ENCODE data around the gene MIB1.

Gene MIB1

DNA sequence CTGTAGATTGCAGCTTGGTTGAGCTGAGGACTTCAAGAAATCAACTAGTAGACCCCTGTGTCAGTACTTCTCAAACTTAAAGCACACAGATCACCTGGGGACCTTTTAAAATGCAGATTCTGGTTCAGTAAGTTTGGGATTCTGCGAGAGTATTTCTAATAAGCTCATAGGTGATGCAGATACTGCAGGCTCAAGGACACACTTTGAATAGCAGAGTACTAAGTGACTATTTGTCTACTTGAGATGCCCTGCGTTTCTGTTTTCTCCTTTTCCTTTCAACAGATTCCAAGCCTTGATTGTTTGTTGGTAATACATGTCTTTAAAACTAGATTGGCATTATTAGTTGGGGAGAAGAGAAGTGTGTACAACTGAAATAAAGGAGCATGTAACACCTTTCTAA lies 6.7 kb downstream of the MIB1 start:
- DNase-seq (ENCODE audit: extremely low read depth, insufficient read length): no peak
- no peaks in the 10 kb centered on the region for H3K36me3 ChIP-seq (ENCODE audit: control insufficient read depth, insufficient read depth, low read length)
- no peak for TF ChIP-seq CTCF (IDR thresholded peaks at IDR 0.05; ENCODE audit: insufficient read depth, low read length, poor library complexity, severe bottlenecking)
- H3K4me3 ChIP-seq (replicated peaks; ENCODE audit: low read depth, low read length): no peak overlapping the region
- no peaks in the 10 kb centered on the region for H3K27me3 ChIP-seq (replicated peaks; ENCODE audit: control insufficient read depth, insufficient read depth, low read length)

GRCh38 chr18:21747764-21748693 lies 7.4 kb downstream of the MIB1 start:
- TF ChIP-seq CTCF (IDR thresholded peaks at IDR 0.05; ENCODE audit: insufficient read depth, low read length, poor library complexity, severe bottlenecking): no peak

GRCh38 chr18:21757833-21758232 lies 17.2 kb downstream of the MIB1 start:
- Histone ChIP-seq H3K27me3 (replicated peaks; ENCODE audit: control insufficient read depth, insufficient read depth, low read length) (no peaks in the 10 kb centered on the region), H3K4me3 (replicated peaks; ENCODE audit: low read depth, low read length) (no peak overlapping the region), H3K36me3 (ENCODE audit: control insufficient read depth, insufficient read depth, low read length) (no peaks in the 10 kb centered on the region)
- DNase-seq (ENCODE audit: extremely low read depth, insufficient read length): no peak
- no peak for TF ChIP-seq CTCF (IDR thresholded peaks at IDR 0.05; ENCODE audit: insufficient read depth, low read length, poor library complexity, severe bottlenecking)

More at GRCh38 chr18:21747764-21748693, 7.4 kb downstream of the MIB1 start:
- no peaks in the 10 kb centered on the region for H3K36me3 ChIP-seq (ENCODE audit: control insufficient read depth, insufficient read depth, low read length)
- no peak for DNase-seq (ENCODE audit: extremely low read depth, insufficient read length)
- H3K4me3 ChIP-seq (replicated peaks; ENCODE audit: low read depth, low read length): no peak overlapping the region
- no peaks in the 10 kb centered on the region for H3K27me3 ChIP-seq (replicated peaks; ENCODE audit: control insufficient read depth, insufficient read depth, low read length)

DNA sequence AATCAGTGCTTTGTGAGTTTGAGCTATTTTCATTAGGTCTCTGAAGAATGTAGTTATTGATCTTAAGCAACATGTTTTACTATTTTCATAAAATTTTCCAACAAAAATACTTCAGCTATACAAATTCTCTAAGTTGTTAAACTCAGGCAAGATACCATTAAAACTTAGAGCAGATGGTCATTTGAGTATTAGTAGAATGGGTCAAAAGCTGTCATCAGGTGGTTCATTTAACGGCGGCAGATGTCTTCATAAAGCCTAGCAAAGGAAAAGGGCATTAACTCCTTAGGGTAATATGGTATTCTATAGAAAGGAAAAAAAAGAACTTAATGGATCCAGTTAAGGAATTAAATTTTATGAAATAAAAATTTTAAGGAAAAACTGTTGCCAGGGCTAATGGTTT lies 19.2 kb downstream of the MIB1 start:
- Histone ChIP-seq H3K27me3 (replicated peaks; ENCODE audit: control insufficient read depth, insufficient read depth, low read length) (no peaks in the 10 kb centered on the region), H3K4me3 (replicated peaks; ENCODE audit: low read depth, low read length) (no peak overlapping the region), H3K36me3 (ENCODE audit: control insufficient read depth, insufficient read depth, low read length) (no peaks in the 10 kb centered on the region)
- DNase-seq (ENCODE audit: extremely low read depth, insufficient read length): no peak
- TF ChIP-seq CTCF (IDR thresholded peaks at IDR 0.05; ENCODE audit: insufficient read depth, low read length, poor library complexity, severe bottlenecking): no peak

DNA sequence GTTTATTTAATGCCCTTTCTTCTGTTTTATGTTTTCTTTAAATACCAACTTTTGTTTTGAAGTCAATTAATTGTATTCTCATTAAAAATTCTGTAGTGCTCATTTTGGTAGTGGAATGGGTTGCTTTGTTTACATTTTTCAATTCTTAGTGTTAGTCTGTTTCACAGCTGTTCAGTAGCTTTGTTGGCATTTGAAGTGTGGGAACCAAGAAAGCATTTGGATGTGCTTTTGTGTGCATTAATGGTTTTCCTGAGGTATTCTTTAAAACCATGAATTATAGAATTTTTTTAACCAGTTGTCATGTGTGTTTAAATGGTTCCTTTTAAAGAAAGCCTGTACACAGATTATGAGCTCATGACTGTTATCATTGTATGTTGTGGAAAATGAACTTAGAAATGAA lies 19.7 kb downstream of the MIB1 start:
- Histone ChIP-seq H3K36me3 (ENCODE audit: control insufficient read depth, insufficient read depth, low read length) (no peaks in the 10 kb centered on the region), H3K4me3 (replicated peaks; ENCODE audit: low read depth, low read length) (no peak overlapping the region), H3K27me3 (replicated peaks; ENCODE audit: control insufficient read depth, insufficient read depth, low read length) (no peaks in the 10 kb centered on the region)
- TF ChIP-seq CTCF (IDR thresholded peaks at IDR 0.05; ENCODE audit: insufficient read depth, low read length, poor library complexity, severe bottlenecking): no peak
- DNase-seq (ENCODE audit: extremely low read depth, insufficient read length): no peak

Measured in GM06990 (cell line).